Thoracic aorta (tissue), 2 donors: ENCODE data around the gene CISD3. TPM values are rescaled to one million over a fixed set of nuclear protein-coding genes. Genes with fewer than 3 reads are reported as not detected.
A peak's percentile ranks its signal among the peaks of the same experiment; 100 is the strongest.

Source experiments
- ATAC-seq: fragments of 150-250 bp; one replicate; pipeline ENCODE4 v1.8.0; 2017; ENCODE audit warnings: low read depth; ENCODE audit not compliant: insufficient number of reproducible peaks, low FRiP score
- DNase-seq: peaks from one replicate; pipeline ENCODE4 v3.0.0-alpha.2; 2020; ENCODE audit warnings: low spot score
- H3K27ac ChIP-seq, 2 donors: fragments of 200-600 bp; sonication (generic); 1 replicate in 1 of 2; 2 replicates in 1 of 2; pipeline ENCODE4 v1.5.1; 2016; ENCODE audit warnings: mild to moderate bottlenecking in 2 of 2, moderate library complexity in 2 of 2
- H3K27me3 ChIP-seq: fragments of 200-600 bp; sonication (generic); replicated peaks from 2 replicates; pipeline ENCODE4 v1.6.0; 2016; ENCODE audit warnings: mild to moderate bottlenecking; ENCODE audit not compliant: insufficient read depth
- H3K36me3 ChIP-seq: fragments of 200-600 bp; sonication (generic); one replicate; pipeline ENCODE4 v1.5.1; 2016
- H3K4me1 ChIP-seq, 2 donors: fragments of 200-600 bp; sonication (generic); 1 replicate in 1 of 2; 2 replicates in 1 of 2; pipeline versions ENCODE4 v1.5.1 to v1.6.0; 2016; ENCODE audit warnings: low read depth in 2 of 2, mild to moderate bottlenecking in 1 of 2; ENCODE audit not compliant: control insufficient read depth in 1 of 2
- H3K4me3 ChIP-seq: fragments of 200-600 bp; sonication (generic); 2 replicates; pipeline ENCODE4 v1.5.1; 2016; ENCODE audit warnings: mild to moderate bottlenecking
- H3K9me3 ChIP-seq: fragments of 200-600 bp; sonication (generic); 2 replicates; pipeline ENCODE4 v1.5.1; 2016
- CTCF ChIP-seq: fragments of 200-600 bp; sonication (generic); IDR thresholded peaks from one replicate; pipeline ENCODE4 v1.5.1; 2019; ENCODE audit warnings: antibody characterized with exemption
- total RNA-seq, 2 donors: library from RNA; depleted of rRNA; stranded (reverse); fragments of >200 nt; gene quantifications; one replicate each; pipeline versions ENCODE4 v1.1.0 to v1.2.3, GENCODE V29; 2016

CISD3 gene
- 1 to 10 TPM; 9.3 to 9.6 TPM for total RNA-seq

DNA sequence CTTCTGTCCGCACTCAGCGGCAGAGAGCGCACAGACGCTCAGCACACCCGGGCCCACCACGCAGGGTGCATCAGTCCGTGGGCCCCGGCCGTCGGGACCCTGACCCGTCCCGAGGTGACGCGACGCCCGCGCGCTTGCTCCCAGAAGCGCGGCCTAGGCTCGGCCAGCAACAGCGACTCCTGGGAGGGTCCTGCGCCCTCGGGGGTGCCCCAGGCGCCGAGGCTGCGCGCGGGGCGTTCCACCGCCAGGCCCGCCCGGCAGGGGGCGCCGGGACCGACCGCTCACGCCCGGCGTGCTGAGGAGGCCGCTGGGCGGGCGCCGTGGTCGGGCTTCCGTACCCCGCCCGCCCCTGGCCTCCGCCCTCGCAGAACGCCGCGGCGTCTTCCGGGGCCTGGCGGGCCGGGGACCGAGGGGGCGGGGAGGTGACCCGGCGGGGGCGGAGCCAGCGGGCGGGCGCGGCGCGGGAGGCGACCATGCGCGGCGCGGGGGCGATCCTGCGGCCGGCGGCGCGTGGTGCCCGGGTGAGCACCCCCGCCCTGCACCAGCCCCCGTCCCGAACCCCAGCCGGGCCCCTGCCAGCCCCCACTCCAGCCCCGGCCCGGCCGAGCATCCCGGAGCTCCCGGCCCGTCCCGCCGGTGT lies at the start of gene CISD3:
TSS of gene CISD3 (plus strand) at position 456 of the 640 bp plus-strand sequence. CDS start at position 474, 18 bp downstream.
- Histone ChIP-seq H3K9me3 (no peaks in the 10 kb centered on the region), H3K36me3 (peaks cover 7% of the 10 kb centered on the region), H3K4me3 (peak within 1 kb of the TSS; percentile 89), H3K4me1 (peaks cover 11 to 35% of the 10 kb centered on the region in 2 donors), H3K27me3 (no peaks in the 10 kb centered on the region), H3K27ac (peak within 1 kb of the TSS; percentile 87 to 89)
- peak; percentile 66 for TF ChIP-seq CTCF
- DNase-seq (no peak), ATAC-seq (peak; percentile 79)

DNA sequence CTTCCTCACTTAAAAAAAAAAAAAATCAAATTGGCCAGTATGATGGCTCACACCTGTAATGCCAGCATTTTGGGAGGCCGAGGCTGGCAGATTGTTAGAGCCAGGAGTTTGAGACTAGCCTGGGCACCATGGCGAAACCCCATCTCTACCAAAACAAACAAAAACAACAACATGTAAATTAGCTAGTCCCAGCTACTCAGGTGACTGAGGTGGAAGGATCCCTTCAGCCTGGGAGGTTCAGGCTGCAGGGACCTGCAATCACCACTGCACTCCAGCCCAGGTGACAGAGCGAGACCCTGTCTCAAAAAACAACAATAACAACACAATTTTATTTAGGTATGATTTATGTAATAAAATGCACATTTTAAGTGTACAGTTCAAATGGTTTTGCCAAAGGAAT lies 49.0 kb upstream of the CISD3 start:
- H3K27ac ChIP-seq: no peak overlapping the region
- no peak for TF ChIP-seq CTCF
- no peaks in the 10 kb centered on the region for H3K36me3 ChIP-seq
- DNase-seq: no peak
- H3K27me3 ChIP-seq: no peaks in the 10 kb centered on the region
- H3K4me3 ChIP-seq: no peak overlapping the region
- H3K4me1 ChIP-seq: peaks cover 0 to 3% of the 10 kb centered on the region in 2 donors
- no peaks in the 10 kb centered on the region for H3K9me3 ChIP-seq
- ATAC-seq: no peak

GRCh38 chr17:38685491-38685890 lies 44.6 kb upstream of the CISD3 start:
- TF ChIP-seq CTCF: no peak
- ATAC-seq (no peak), DNase-seq (no peak)
- H3K4me1 ChIP-seq: no peaks in the 10 kb centered on the region
- H3K27ac ChIP-seq: peak overlapping the region in 1 of 2 donors; percentile 12
- H3K27me3 ChIP-seq: no peaks in the 10 kb centered on the region
- H3K9me3 ChIP-seq: no peaks in the 10 kb centered on the region
- H3K36me3 ChIP-seq: no peaks in the 10 kb centered on the region
- H3K4me3 ChIP-seq: no peak overlapping the region

DNA sequence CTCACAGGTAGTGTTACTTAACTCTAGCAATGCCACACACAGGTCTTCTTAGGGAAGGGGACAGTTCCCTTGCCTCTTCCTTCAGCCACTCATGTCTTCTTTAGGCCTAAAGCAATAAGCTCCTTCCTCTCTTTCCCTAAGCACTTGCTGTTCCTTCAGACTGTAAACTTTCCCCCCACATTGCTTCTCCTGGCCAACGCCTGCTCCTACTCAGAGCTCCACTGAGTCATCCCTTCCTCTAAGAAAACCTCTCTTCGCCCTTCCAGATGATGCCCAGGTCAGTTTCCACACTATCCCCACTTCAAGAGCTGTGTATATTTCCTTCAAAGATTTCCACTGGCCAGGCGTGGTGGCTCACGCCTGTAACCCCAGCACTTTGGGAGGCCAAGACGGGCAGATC lies 42.9 kb upstream of the CISD3 start:
- no peak for DNase-seq
- no peak for ATAC-seq

GRCh38 chr17:38690386-38690785 lies 39.8 kb upstream of the CISD3 start:
- H3K27me3 ChIP-seq: no peaks in the 10 kb centered on the region
- H3K27ac ChIP-seq: no peak overlapping the region
- no peak overlapping the region for H3K4me3 ChIP-seq
- no peak for TF ChIP-seq CTCF
- peaks cover 3 to 11% of the 10 kb centered on the region in 2 donors for H3K4me1 ChIP-seq
- ATAC-seq (no peak), DNase-seq (no peak)
- no peaks in the 10 kb centered on the region for H3K9me3 ChIP-seq
- H3K36me3 ChIP-seq: no peaks in the 10 kb centered on the region

More for the DNA sequence above, 42.9 kb upstream of the CISD3 start:
- Histone ChIP-seq H3K36me3 (no peaks in the 10 kb centered on the region), H3K27me3 (no peaks in the 10 kb centered on the region), H3K4me3 (no peak overlapping the region), H3K27ac (no peak overlapping the region), H3K4me1 (no peaks in the 10 kb centered on the region), H3K9me3 (no peaks in the 10 kb centered on the region)
- no peak for TF ChIP-seq CTCF
